ENCODE measurements around the gene NOMO2.
"Not testable (repeated sequence)": the region's sequence is repeated elsewhere in the genome, so short reads cannot be mapped to it uniquely, and the experiment has no call there.

DNA sequence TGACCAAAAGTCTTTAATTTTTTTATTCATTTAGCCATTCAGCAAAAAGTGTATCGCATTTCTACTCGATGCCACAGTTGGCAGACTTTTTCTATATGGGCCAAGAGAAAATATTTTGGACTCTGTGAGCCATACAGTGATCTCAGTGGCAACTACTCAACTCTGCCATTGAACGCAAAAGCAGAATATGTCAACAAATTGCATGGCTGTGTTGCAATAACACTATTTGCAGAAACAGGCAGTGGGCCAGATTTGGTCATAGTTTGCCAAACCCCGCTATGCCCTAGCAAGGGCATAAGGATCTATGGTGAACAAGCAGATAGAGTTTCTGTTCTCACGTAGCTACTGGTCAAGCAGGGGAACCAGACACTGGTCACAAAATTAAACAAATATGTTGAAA lies 18.5 kb upstream of the NOMO2 start:
- TF ChIP-seq, protein P1, sequence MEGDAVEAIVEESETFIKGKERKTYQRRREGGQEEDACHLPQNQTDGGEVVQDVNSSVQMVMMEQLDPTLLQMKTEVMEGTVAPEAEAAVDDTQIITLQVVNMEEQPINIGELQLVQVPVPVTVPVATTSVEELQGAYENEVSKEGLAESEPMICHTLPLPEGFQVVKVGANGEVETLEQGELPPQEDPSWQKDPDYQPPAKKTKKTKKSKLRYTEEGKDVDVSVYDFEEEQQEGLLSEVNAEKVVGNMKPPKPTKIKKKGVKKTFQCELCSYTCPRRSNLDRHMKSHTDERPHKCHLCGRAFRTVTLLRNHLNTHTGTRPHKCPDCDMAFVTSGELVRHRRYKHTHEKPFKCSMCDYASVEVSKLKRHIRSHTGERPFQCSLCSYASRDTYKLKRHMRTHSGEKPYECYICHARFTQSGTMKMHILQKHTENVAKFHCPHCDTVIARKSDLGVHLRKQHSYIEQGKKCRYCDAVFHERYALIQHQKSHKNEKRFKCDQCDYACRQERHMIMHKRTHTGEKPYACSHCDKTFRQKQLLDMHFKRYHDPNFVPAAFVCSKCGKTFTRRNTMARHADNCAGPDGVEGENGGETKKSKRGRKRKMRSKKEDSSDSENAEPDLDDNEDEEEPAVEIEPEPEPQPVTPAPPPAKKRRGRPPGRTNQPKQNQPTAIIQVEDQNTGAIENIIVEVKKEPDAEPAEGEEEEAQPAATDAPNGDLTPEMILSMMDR (IDR thresholded peaks at IDR 0.05): not testable (repeated sequence)
- TF ChIP-seq POLR2A (IDR thresholded peaks at IDR 0.05): not testable (repeated sequence)

Data from right lobe of liver (tissue), 4 donors.